GM23338 (cell line): ENCODE measurements around the gene ERBB4. TPM values are rescaled to one million over a fixed set of nuclear protein-coding genes. Genes with fewer than 3 reads are reported as not detected.

Source experiments
- ATAC-seq: fragments of 200-7000 bp; cut with Tn5 transposase; 3 replicates; pipeline ENCODE4 v1.9.1; 2020
- DNase-seq: peaks from one replicate; pipeline ENCODE4 v3.0.0-alpha.2; 2015; ENCODE audit warnings: low spot score
- H2AFZ ChIP-seq: fragments of 200-600 bp; sonication (generic); 2 replicates; pipeline ENCODE4 v1.8.0; 2016; ENCODE audit warnings: antibody characterized with exemption, mild to moderate bottlenecking, moderate library complexity
- H3F3A ChIP-seq: fragments of 200-600 bp; sonication (generic); replicated peaks from 2 replicates; pipeline ENCODE4 v1.8.0; 2017; ENCODE audit warnings: antibody characterized with exemption, mixed run types, low read depth
- H3K27ac ChIP-seq: fragments of 200-600 bp; sonication (generic); 2 replicates; pipeline ENCODE4 v1.6.1; 2016; ENCODE audit warnings: low read depth
- H3K27me3 ChIP-seq: fragments of 200-600 bp; sonication (generic); 2 replicates; pipeline ENCODE4 v1.8.0; 2016; ENCODE audit warnings: mild to moderate bottlenecking, mixed run types, moderate library complexity; ENCODE audit not compliant: insufficient read depth
- H3K36me3 ChIP-seq: fragments of 200-600 bp; sonication (generic); 2 replicates; pipeline ENCODE4 v1.8.0; 2016; ENCODE audit warnings: mild to moderate bottlenecking; ENCODE audit not compliant: insufficient read depth
- H3K4me1 ChIP-seq: fragments of 200-600 bp; sonication (generic); 2 replicates; pipeline ENCODE4 v1.8.0; 2016; ENCODE audit warnings: mild to moderate bottlenecking, moderate library complexity; ENCODE audit not compliant: insufficient read depth
- H3K4me2 ChIP-seq: fragments of 200-600 bp; sonication (generic); 2 replicates; pipeline ENCODE4 v1.7.1; 2017; ENCODE audit warnings: mixed run types
- H3K4me3 ChIP-seq: fragments of 200-600 bp; sonication (generic); 2 replicates; pipeline ENCODE4 v1.6.1; 2016; ENCODE audit warnings: mixed run types
- H3K79me2 ChIP-seq: fragments of 200-600 bp; sonication (generic); replicated peaks from 2 replicates; pipeline ENCODE4 v1.8.0; 2017; ENCODE audit warnings: mild to moderate bottlenecking; ENCODE audit not compliant: insufficient read depth
- H3K9me2 ChIP-seq: fragments of 200-600 bp; sonication (generic); 2 replicates; pipeline ENCODE4 v1.8.0; 2017; ENCODE audit not compliant: insufficient read depth
- H4K20me1 ChIP-seq: fragments of 200-600 bp; sonication (generic); replicated peaks from 2 replicates; pipeline ENCODE4 v1.8.0; 2017; ENCODE audit warnings: mild to moderate bottlenecking; ENCODE audit not compliant: insufficient read depth
- H3K27ac Mint-ChIP-seq: 2 replicates; pipeline ENCODE4 v1.8.0; 2020; ENCODE audit warnings: inconsistent platforms, mild to moderate bottlenecking, moderate library complexity, mixed read lengths
- H3K27me3 Mint-ChIP-seq: 3 replicates; pipeline ENCODE4 v1.8.0; 2022; ENCODE audit warnings: low read depth, mild to moderate bottlenecking, moderate library complexity, mixed read lengths, inconsistent platforms; ENCODE audit not compliant: insufficient read depth, poor library complexity
- H3K36me3 Mint-ChIP-seq: 3 replicates; pipeline ENCODE4 v1.8.0; 2021; ENCODE audit warnings: low read depth, mild to moderate bottlenecking, inconsistent platforms, moderate library complexity, mixed read lengths
- H3K4me1 Mint-ChIP-seq: 3 replicates; pipeline ENCODE4 v1.8.0; 2020; ENCODE audit warnings: mild to moderate bottlenecking, inconsistent platforms, mixed read lengths
- H3K4me3 Mint-ChIP-seq: 3 replicates; pipeline ENCODE4 v1.8.0; 2021; ENCODE audit warnings: moderate library complexity, mild to moderate bottlenecking, inconsistent platforms, mixed read lengths
- H3K9me3 Mint-ChIP-seq: 3 replicates; pipeline ENCODE4 v1.8.0; 2020; ENCODE audit warnings: moderate library complexity, mild to moderate bottlenecking, inconsistent platforms, mixed read lengths
- CREB1 ChIP-seq: fragments of 250-450 bp; sonication (Bioruptor Pico); IDR thresholded peaks from 2 replicates; pipeline ENCODE4 v1.5.0; 2020; ENCODE audit warnings: low read depth, mild to moderate bottlenecking, moderate library complexity
- ETS1 ChIP-seq: IDR thresholded peaks from 2 replicates; pipeline ENCODE4 v1.6.1; 2016; ENCODE audit warnings: antibody characterized with exemption
- EZH2 ChIP-seq: fragments of 200-600 bp; sonication (generic); IDR thresholded peaks from one replicate; pipeline ENCODE4 v1.8.0; 2017; ENCODE audit warnings: antibody characterized with exemption, mild to moderate bottlenecking, low read depth; ENCODE audit not compliant: unreplicated experiment
- EZH2phosphoT487 ChIP-seq: fragments of 200-600 bp; sonication (generic); IDR thresholded peaks from one replicate; pipeline ENCODE4 v1.8.1; 2018; ENCODE audit warnings: antibody characterized with exemption; ENCODE audit not compliant: unreplicated experiment
- JUNB ChIP-seq: IDR thresholded peaks from one replicate; pipeline ENCODE4 v1.6.1; 2016; ENCODE audit warnings: antibody characterized with exemption; ENCODE audit not compliant: unreplicated experiment
- NANOG ChIP-seq: IDR thresholded peaks from 2 replicates; pipeline ENCODE4 v1.6.1; 2016; ENCODE audit warnings: antibody characterized with exemption, borderline replicate concordance
- POLR2AphosphoS5 ChIP-seq: IDR thresholded peaks from 2 replicates; pipeline ENCODE4 v1.6.1; 2016; ENCODE audit warnings: antibody characterized with exemption, low read depth
- STAT1 ChIP-seq: IDR thresholded peaks from one replicate; pipeline ENCODE4 v1.6.1; 2016; ENCODE audit warnings: antibody characterized with exemption; ENCODE audit not compliant: unreplicated experiment
- ZNF114 ChIP-seq: fragments of 250-450 bp; sonication (Bioruptor Pico); IDR thresholded peaks from 2 replicates; pipeline ENCODE4 v1.5.0; 2020; ENCODE audit warnings: mild to moderate bottlenecking, moderate library complexity
- ZNF331 ChIP-seq: fragments of 250-450 bp; sonication (Bioruptor Pico); IDR thresholded peaks from 2 replicates; pipeline ENCODE4 v1.5.0; 2020; ENCODE audit warnings: low read depth, mild to moderate bottlenecking, moderate library complexity
- ZNF462 ChIP-seq: fragments of 250-450 bp; sonication (Bioruptor Pico); IDR thresholded peaks from 2 replicates; pipeline ENCODE4 v1.5.0; 2020; ENCODE audit warnings: mild to moderate bottlenecking, moderate library complexity
- polyA plus RNA-seq: library from polyadenylated mRNA; unstranded; fragments of >200 nt; fragmentation: Nextera tagmentation; extraction: Ambion mirVana; gene quantifications from 2 replicates; pipeline ENCODE4 v1.2.1, GENCODE V29; 2016
- total RNA-seq: library from RNA; depleted of rRNA; stranded (reverse); fragments of >200 nt; shearing (Covaris generic); gene quantifications from 2 replicates; pipeline ENCODE4 v1.2.3, GENCODE V29; 2014
- TF ChIP-seq, protein P1 (sequence below), 2 experiments: fragments of 200-600 bp in 1 of 2; sonication (generic) in 1 of 2; conservative IDR thresholded peaks; 2 replicates each; pipeline versions ENCODE4 v1.5.1 to v1.6.1; 2016 to 2017; ENCODE audit warnings: antibody characterized with exemption in 2 of 2, low read depth in 2 of 2, mild to moderate bottlenecking in 2 of 2, moderate library complexity in 1 of 2
- TF ChIP-seq, protein P2 (sequence below): IDR thresholded peaks from one replicate; pipeline ENCODE4 v1.6.1; 2018; ENCODE audit warnings: antibody characterized with exemption; ENCODE audit not compliant: unreplicated experiment

Gene ERBB4
- total and polyA plus RNA-seq, 2 experiments from 2014 or later = 0.73 to 1.1 TPM

DNA sequence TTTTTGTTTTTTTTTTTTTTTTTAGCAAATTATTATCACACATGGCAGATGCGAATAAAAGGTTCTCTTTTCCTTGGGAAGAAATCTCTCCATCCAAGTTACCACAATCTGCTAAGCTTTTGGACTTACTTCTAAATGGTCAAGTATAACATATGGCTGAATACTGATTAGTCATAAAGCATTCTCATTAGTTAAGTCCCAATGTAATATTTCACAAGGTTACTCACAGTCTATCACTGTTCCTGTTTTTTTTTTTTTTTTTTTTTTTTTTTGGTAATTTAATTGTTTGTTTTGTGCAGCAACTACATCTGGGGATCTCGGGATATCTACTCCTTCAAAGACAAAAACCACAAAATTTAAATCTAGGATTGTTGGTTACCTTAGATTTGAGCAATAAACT lies 1210.5 kb downstream of the ERBB4 start:
- Mint-ChIP-seq H3K4me3 (no peak overlapping the region), H3K27ac (no peak overlapping the region), H3K36me3 (no peaks in the 10 kb centered on the region), H3K4me1 (peaks cover 20% of the 10 kb centered on the region), H3K27me3 (peaks cover 12% of the 10 kb centered on the region), H3K9me3 (no peaks in the 10 kb centered on the region)
- Histone ChIP-seq H3K4me3 (no peak overlapping the region), H3K79me2 (no peaks in the 10 kb centered on the region), H3K9me2 (no peaks in the 10 kb centered on the region), H3K4me2 (no peak overlapping the region), H3K4me1 (peaks cover 18% of the 10 kb centered on the region), H3K27ac (no peak overlapping the region), H3K36me3 (no peaks in the 10 kb centered on the region), H3K27me3 (no peaks in the 10 kb centered on the region), H3F3A (no peaks in the 10 kb centered on the region), H2AFZ (no peak overlapping the region), H4K20me1 (no peaks in the 10 kb centered on the region)
- no peak for ATAC-seq
- TF ChIP-seq POLR2AphosphoS5 (no peak), ETS1 (no peak), EZH2phosphoT487 (no peak), ZNF331 (no peak), ZNF114 (CRISPR knock-in tag) (no peak), STAT1 (no peak), NANOG (no peak), CREB1 (no peak), EZH2 (no peak), ZNF462 (CRISPR knock-in tag) (no peak), JUNB (no peak)
- TF ChIP-seq, protein P1, sequence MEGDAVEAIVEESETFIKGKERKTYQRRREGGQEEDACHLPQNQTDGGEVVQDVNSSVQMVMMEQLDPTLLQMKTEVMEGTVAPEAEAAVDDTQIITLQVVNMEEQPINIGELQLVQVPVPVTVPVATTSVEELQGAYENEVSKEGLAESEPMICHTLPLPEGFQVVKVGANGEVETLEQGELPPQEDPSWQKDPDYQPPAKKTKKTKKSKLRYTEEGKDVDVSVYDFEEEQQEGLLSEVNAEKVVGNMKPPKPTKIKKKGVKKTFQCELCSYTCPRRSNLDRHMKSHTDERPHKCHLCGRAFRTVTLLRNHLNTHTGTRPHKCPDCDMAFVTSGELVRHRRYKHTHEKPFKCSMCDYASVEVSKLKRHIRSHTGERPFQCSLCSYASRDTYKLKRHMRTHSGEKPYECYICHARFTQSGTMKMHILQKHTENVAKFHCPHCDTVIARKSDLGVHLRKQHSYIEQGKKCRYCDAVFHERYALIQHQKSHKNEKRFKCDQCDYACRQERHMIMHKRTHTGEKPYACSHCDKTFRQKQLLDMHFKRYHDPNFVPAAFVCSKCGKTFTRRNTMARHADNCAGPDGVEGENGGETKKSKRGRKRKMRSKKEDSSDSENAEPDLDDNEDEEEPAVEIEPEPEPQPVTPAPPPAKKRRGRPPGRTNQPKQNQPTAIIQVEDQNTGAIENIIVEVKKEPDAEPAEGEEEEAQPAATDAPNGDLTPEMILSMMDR (conservative IDR thresholded peaks at IDR 0.05; ENCODE audit: low read depth in 2 of 2) = no peak
- TF ChIP-seq, protein P2, sequence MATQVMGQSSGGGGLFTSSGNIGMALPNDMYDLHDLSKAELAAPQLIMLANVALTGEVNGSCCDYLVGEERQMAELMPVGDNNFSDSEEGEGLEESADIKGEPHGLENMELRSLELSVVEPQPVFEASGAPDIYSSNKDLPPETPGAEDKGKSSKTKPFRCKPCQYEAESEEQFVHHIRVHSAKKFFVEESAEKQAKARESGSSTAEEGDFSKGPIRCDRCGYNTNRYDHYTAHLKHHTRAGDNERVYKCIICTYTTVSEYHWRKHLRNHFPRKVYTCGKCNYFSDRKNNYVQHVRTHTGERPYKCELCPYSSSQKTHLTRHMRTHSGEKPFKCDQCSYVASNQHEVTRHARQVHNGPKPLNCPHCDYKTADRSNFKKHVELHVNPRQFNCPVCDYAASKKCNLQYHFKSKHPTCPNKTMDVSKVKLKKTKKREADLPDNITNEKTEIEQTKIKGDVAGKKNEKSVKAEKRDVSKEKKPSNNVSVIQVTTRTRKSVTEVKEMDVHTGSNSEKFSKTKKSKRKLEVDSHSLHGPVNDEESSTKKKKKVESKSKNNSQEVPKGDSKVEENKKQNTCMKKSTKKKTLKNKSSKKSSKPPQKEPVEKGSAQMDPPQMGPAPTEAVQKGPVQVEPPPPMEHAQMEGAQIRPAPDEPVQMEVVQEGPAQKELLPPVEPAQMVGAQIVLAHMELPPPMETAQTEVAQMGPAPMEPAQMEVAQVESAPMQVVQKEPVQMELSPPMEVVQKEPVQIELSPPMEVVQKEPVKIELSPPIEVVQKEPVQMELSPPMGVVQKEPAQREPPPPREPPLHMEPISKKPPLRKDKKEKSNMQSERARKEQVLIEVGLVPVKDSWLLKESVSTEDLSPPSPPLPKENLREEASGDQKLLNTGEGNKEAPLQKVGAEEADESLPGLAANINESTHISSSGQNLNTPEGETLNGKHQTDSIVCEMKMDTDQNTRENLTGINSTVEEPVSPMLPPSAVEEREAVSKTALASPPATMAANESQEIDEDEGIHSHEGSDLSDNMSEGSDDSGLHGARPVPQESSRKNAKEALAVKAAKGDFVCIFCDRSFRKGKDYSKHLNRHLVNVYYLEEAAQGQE = no peak
- DNase-seq = no peak
